ENCODE data around the gene SLC30A2. TPM values are rescaled to one million over a fixed set of nuclear protein-coding genes. Genes with fewer than 3 reads are reported as not detected.

Gene SLC30A2
- total RNA-seq, 1 experiment from 2014 or later, result not detected

- Histone ChIP-seq H2AFZ (ENCODE audit: low read depth, low read length, poor library complexity, severe bottlenecking) (no peak overlapping the region), H3K4me2 (ENCODE audit: low read length) (no peak overlapping the region), H3K27ac (ENCODE audit: low read depth, low read length) (no peak overlapping the region), H3K9me3 (ENCODE audit: control insufficient read depth in 1 of 2, insufficient read depth in 1 of 2, low read depth in 1 of 2, low read length in 2 of 2) (no peaks in the 10 kb centered on the region), H3K4me1 (ENCODE audit: control insufficient read depth in 1 of 2, insufficient read depth in 2 of 2, low read length in 2 of 2) (peaks cover 5 to 23% of the 10 kb centered on the region in 2 experiments; a peak in 3 of 4 replicates), H3K36me3 (ENCODE audit: control insufficient read depth in 1 of 2, insufficient read depth in 2 of 2, low read length in 2 of 2) (no peaks in the 10 kb centered on the region; a peak in 1 of 4 replicates), H3K9me2 (ENCODE audit: insufficient read depth) (no peaks in the 10 kb centered on the region), H3K4me3 (replicated peaks in 1 of 2; ENCODE audit: low read depth in 1 of 2, low read length in 2 of 2) (no peak overlapping the region), H3K9ac (ENCODE audit: low read length) (no peak overlapping the region), H4K20me1 (ENCODE audit: insufficient read depth) (no peaks in the 10 kb centered on the region), H3K27me3 (ENCODE audit: insufficient read depth, low read length) (no peaks in the 10 kb centered on the region), H3K79me2 (ENCODE audit: insufficient read depth, low read length) (peaks cover 9% of the 10 kb centered on the region; the same call in 1 of the 2 replicates)
- CTCF ChIA-PET, result no interaction called here
- POLR2A ChIA-PET, result interaction anchor here (0.9 kb wide), 1 partner anchor 98 kb away, joined by 3 read pairs; no protein-coding TSS in a partner anchor
- TF ChIP-seq TCF7L2 (IDR thresholded peaks at IDR 0.05; ENCODE audit: borderline replicate concordance, extremely low read depth, insufficient read depth, insufficient read length) (no peak), FOSL1 (IDR thresholded peaks at IDR 0.05; ENCODE audit: low read depth) (no peak), EZH2 (IDR thresholded peaks at IDR 0.05) (no peak), CEBPB (IDR thresholded peaks at IDR 0.05; ENCODE audit: low read depth) (no peak), POLR2AphosphoS5 (IDR thresholded peaks at IDR 0.05; ENCODE audit: low read depth, low read length) (no peak), YY1 (IDR thresholded peaks at IDR 0.05; ENCODE audit: extremely low read depth, insufficient replicate concordance, low read depth, low read length) (no peak), SP1 (IDR thresholded peaks at IDR 0.05; ENCODE audit: low read depth) (no peak), JUND (IDR thresholded peaks at IDR 0.05) (no peak), EGR1 (IDR thresholded peaks at IDR 0.05; ENCODE audit: low read depth) (no peak), ELF1 (IDR thresholded peaks at IDR 0.05; ENCODE audit: borderline replicate concordance, low read depth) (no peak), EZH2phosphoT487 (IDR thresholded peaks at IDR 0.05; ENCODE audit: borderline replicate concordance) (no peak)
- TF ChIP-seq, protein P1, sequence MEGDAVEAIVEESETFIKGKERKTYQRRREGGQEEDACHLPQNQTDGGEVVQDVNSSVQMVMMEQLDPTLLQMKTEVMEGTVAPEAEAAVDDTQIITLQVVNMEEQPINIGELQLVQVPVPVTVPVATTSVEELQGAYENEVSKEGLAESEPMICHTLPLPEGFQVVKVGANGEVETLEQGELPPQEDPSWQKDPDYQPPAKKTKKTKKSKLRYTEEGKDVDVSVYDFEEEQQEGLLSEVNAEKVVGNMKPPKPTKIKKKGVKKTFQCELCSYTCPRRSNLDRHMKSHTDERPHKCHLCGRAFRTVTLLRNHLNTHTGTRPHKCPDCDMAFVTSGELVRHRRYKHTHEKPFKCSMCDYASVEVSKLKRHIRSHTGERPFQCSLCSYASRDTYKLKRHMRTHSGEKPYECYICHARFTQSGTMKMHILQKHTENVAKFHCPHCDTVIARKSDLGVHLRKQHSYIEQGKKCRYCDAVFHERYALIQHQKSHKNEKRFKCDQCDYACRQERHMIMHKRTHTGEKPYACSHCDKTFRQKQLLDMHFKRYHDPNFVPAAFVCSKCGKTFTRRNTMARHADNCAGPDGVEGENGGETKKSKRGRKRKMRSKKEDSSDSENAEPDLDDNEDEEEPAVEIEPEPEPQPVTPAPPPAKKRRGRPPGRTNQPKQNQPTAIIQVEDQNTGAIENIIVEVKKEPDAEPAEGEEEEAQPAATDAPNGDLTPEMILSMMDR (IDR thresholded peaks at IDR 0.05 in 2 of 3, conservative IDR thresholded peaks at IDR 0.05 in 1 of 3; ENCODE audit: borderline replicate concordance in 1 of 3, insufficient read depth in 1 of 3, low read depth in 2 of 3, low read length in 2 of 3), result no peak
- TF ChIP-seq, protein P2, sequence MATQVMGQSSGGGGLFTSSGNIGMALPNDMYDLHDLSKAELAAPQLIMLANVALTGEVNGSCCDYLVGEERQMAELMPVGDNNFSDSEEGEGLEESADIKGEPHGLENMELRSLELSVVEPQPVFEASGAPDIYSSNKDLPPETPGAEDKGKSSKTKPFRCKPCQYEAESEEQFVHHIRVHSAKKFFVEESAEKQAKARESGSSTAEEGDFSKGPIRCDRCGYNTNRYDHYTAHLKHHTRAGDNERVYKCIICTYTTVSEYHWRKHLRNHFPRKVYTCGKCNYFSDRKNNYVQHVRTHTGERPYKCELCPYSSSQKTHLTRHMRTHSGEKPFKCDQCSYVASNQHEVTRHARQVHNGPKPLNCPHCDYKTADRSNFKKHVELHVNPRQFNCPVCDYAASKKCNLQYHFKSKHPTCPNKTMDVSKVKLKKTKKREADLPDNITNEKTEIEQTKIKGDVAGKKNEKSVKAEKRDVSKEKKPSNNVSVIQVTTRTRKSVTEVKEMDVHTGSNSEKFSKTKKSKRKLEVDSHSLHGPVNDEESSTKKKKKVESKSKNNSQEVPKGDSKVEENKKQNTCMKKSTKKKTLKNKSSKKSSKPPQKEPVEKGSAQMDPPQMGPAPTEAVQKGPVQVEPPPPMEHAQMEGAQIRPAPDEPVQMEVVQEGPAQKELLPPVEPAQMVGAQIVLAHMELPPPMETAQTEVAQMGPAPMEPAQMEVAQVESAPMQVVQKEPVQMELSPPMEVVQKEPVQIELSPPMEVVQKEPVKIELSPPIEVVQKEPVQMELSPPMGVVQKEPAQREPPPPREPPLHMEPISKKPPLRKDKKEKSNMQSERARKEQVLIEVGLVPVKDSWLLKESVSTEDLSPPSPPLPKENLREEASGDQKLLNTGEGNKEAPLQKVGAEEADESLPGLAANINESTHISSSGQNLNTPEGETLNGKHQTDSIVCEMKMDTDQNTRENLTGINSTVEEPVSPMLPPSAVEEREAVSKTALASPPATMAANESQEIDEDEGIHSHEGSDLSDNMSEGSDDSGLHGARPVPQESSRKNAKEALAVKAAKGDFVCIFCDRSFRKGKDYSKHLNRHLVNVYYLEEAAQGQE (IDR thresholded peaks at IDR 0.05; ENCODE audit: low read depth), result no peak
- TF ChIP-seq, protein P3, sequence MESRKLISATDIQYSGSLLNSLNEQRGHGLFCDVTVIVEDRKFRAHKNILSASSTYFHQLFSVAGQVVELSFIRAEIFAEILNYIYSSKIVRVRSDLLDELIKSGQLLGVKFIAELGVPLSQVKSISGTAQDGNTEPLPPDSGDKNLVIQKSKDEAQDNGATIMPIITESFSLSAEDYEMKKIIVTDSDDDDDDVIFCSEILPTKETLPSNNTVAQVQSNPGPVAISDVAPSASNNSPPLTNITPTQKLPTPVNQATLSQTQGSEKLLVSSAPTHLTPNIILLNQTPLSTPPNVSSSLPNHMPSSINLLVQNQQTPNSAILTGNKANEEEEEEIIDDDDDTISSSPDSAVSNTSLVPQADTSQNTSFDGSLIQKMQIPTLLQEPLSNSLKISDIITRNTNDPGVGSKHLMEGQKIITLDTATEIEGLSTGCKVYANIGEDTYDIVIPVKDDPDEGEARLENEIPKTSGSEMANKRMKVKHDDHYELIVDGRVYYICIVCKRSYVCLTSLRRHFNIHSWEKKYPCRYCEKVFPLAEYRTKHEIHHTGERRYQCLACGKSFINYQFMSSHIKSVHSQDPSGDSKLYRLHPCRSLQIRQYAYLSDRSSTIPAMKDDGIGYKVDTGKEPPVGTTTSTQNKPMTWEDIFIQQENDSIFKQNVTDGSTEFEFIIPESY (IDR thresholded peaks at IDR 0.05; ENCODE audit: extremely low read depth, insufficient replicate concordance, low read length), result no peak
- RAD21 ChIA-PET (ENCODE audit: low non-redundant PET in 1 of 2, low total read pairs in 2 of 2, uncharacterized antibody in 2 of 2, unreplicated experiment in 2 of 2), result no interaction called here
- ATAC-seq (no peak), DNase-seq (ENCODE audit: low read depth, low spot score) (no peak)
- intact Hi-C loops (cut with micrococcal nuclease), result loop anchor here (10.0 kb wide), 1 partner anchor 449 kb away; the partner anchor contains the start of gene LDLRAP1
- BruUV-seq (replicated peaks), result no TSS peak
Measured at GRCh38 chr1:25993197-25993951, 52.5 kb downstream of the SLC30A2 start.
